SK-N-SH treated with all-trans-retinoic acid at 6 μM for 48 hours (cell line): ENCODE results near the gene CERT1.

Experiments used
- ARNTL ChIP-seq: fragments of 450-650 bp; formaldehyde crosslinking; IDR thresholded peaks from 2 replicates; pipeline ENCODE4 v1.5.0; 2020; ENCODE audit warnings: low read depth, mild to moderate bottlenecking, moderate library complexity, borderline replicate concordance
- ESRRG ChIP-seq: fragments of 250-450 bp; sonication (Bioruptor Pico); IDR thresholded peaks from 2 replicates; pipeline ENCODE4 v1.6.1; 2021; ENCODE audit warnings: mild to moderate bottlenecking
- ISL1 ChIP-seq: fragments of 250-450 bp; sonication (Bioruptor Pico); IDR thresholded peaks from 2 replicates; pipeline ENCODE4 v2.1.2; 2022; ENCODE audit warnings: mild to moderate bottlenecking, moderate library complexity
- OSR1 ChIP-seq: fragments of 250-450 bp; sonication (Bioruptor Pico); IDR thresholded peaks from 2 replicates; pipeline ENCODE4 v1.8.0; 2022; ENCODE audit warnings: moderate library complexity, mild to moderate bottlenecking, inconsistent platforms
- RARB ChIP-seq: fragments of 250-450 bp; sonication (Bioruptor Pico); IDR thresholded peaks from 2 replicates; pipeline ENCODE4 v1.8.0; 2021; ENCODE audit warnings: mild to moderate bottlenecking, moderate library complexity
- TSHZ2 ChIP-seq: fragments of 250-450 bp; sonication (Bioruptor Pico); IDR thresholded peaks from 2 replicates; pipeline ENCODE4 v1.5.0; 2020; ENCODE audit warnings: mild to moderate bottlenecking, moderate library complexity
- ZFP3 ChIP-seq: fragments of 250-450 bp; sonication (Bioruptor Pico); IDR thresholded peaks from 2 replicates; pipeline ENCODE4 v1.5.0; 2020; ENCODE audit warnings: mild to moderate bottlenecking, moderate library complexity
- TF ChIP-seq, protein P1 (sequence below): fragments of 250-450 bp; sonication (Bioruptor Pico); IDR thresholded peaks from 2 replicates; pipeline ENCODE4 v1.5.1; 2021; ENCODE audit warnings: mild to moderate bottlenecking, moderate library complexity

- no peak for TF ChIP-seq RARB (CRISPR knock-in tag)
- TF ChIP-seq, protein P1, sequence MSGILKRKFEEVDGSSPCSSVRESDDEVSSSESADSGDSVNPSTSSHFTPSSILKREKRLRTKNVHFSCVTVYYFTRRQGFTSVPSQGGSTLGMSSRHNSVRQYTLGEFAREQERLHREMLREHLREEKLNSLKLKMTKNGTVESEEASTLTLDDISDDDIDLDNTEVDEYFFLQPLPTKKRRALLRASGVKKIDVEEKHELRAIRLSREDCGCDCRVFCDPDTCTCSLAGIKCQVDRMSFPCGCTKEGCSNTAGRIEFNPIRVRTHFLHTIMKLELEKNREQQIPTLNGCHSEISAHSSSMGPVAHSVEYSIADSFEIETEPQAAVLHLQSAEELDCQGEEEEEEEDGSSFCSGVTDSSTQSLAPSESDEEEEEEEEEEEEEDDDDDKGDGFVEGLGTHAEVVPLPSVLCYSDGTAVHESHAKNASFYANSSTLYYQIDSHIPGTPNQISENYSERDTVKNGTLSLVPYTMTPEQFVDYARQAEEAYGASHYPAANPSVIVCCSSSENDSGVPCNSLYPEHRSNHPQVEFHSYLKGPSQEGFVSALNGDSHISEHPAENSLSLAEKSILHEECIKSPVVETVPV (CRISPR knock-in tag), result no peak
- no peak for TF ChIP-seq ZFP3 (CRISPR knock-in tag)
- TF ChIP-seq ISL1, result no peak
- TF ChIP-seq TSHZ2 (CRISPR knock-in tag), result no peak
- TF ChIP-seq ARNTL (CRISPR knock-in tag), result no peak
- no peak for TF ChIP-seq OSR1 (CRISPR knock-in tag)
- TF ChIP-seq ESRRG (CRISPR knock-in tag), result no peak
Measured at GRCh38 chr5:75473463-75473862, 38.0 kb downstream of the CERT1 start.
